ENCODE data around the gene RPL37A. TPM values are rescaled to one million over a fixed set of nuclear protein-coding genes. Genes with fewer than 3 reads are reported as not detected.

The RPL37A gene
- total and polyA plus RNA-seq, 2 of the 4 experiments (the other 2 are of a cell fraction) = 341 to 1,572 TPM

DNA sequence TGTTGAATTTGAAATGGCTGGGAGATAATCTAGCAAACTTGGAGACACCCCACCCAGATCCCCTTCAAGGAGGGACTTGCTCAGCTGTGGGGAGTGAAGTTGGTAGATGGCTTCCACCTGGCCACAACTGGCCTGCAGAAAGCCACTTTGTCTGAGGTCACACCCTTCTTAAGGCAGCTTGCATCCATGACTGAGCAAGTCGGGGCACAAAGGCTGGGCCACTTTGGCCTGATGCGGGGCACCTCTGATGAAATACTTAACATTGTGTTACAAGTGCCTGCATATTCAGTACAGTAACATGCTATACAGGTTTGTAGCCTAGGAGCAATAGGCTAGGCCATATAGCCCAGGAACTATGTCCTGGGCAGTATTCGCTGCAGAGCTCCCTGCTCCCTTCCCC lies 13.4 kb upstream of the RPL37A start:
- H2AFZ ChIP-seq (replicated peaks; ENCODE audit: low read length, poor library complexity) = no peak overlapping the region
- CTCF ChIA-PET = no interaction called here
- intact Hi-C loops (cut with micrococcal nuclease) = no loop called here
- no peak overlapping the region for H3K9ac ChIP-seq (ENCODE audit: low read depth, low read length)
- no peaks in the 10 kb centered on the region for H3K27me3 ChIP-seq (ENCODE audit: control insufficient read depth, insufficient read depth, low read length)
- BruUV-seq (replicated peaks) = no TSS peak
- no peak overlapping the region for H3K18ac ChIP-seq (ENCODE audit: low read depth, low read length)
- no peak overlapping the region for H4K91ac ChIP-seq (ENCODE audit: insufficient read depth, low read depth, low read length)
- POLR2A ChIA-PET (ENCODE audit: unreplicated experiment) = no interaction called here
- no peak overlapping the region for H3K14ac ChIP-seq (replicated peaks; ENCODE audit: low read depth, low read length)
- no peak overlapping the region; a peak in 1 of 4 replicates for H4K8ac ChIP-seq (ENCODE audit: low read depth in 2 of 2, low read length in 2 of 2)
- WGBS, 2 experiments (ENCODE audit: extremely low coverage in 2 of 2, insufficient read length in 1 of 2) = 86% methylated on average over 1 of the region's 3 CpGs; no CpG with 5 or more reads in 1 of the 2 experiments
- H2AK5ac ChIP-seq (ENCODE audit: low read depth, low read length) = no peak overlapping the region
- H3K23ac ChIP-seq (ENCODE audit: low read depth, low read length) = no peak overlapping the region
- H2BK15ac ChIP-seq (ENCODE audit: low read depth, low read length) = no peak overlapping the region
- H3K36me3 ChIP-seq (ENCODE audit: control insufficient read depth, insufficient read depth, low read length) = peaks cover 7% of the 10 kb centered on the region
- no peak overlapping the region for H3K4me2 ChIP-seq (ENCODE audit: low read depth, low read length)
- H2AK9ac ChIP-seq (replicated peaks; ENCODE audit: low read depth, low read length, poor library complexity) = no peak overlapping the region
- DNase-seq = no peak
- H3K4ac ChIP-seq (ENCODE audit: low read depth, low read length) = no peak overlapping the region
- H4K20me1 ChIP-seq (ENCODE audit: insufficient read depth, low read length) = no peaks in the 10 kb centered on the region
- no peak overlapping the region for H2BK5ac ChIP-seq (ENCODE audit: low read depth, low read length, poor library complexity, severe bottlenecking)
- H3K4me3 ChIP-seq (ENCODE audit: insufficient read depth, low read depth, low read length) = no peak overlapping the region
- TF ChIP-seq MAFK (IDR thresholded peaks at IDR 0.05; ENCODE audit: low read depth, low read length) = no peak
- TF ChIP-seq MAZ (IDR thresholded peaks at IDR 0.05; ENCODE audit: borderline replicate concordance, low read depth, low read length) = no peak
- no peak for TF ChIP-seq RAD21 (IDR thresholded peaks at IDR 0.05; ENCODE audit: low read length)
- no peak for TF ChIP-seq FOS (IDR thresholded peaks at IDR 0.05; ENCODE audit: low read depth, low read length)
- no peak for TF ChIP-seq NFE2L2 (IDR thresholded peaks at IDR 0.05; ENCODE audit: low read depth, low read length)
- no peak for TF ChIP-seq BHLHE40 (IDR thresholded peaks at IDR 0.05; ENCODE audit: low read depth, low read length)
- no peak for TF ChIP-seq SMC3 (IDR thresholded peaks at IDR 0.05; ENCODE audit: low read depth, low read length)
- no peak for TF ChIP-seq CEBPB (IDR thresholded peaks at IDR 0.05; ENCODE audit: low read depth, low read length)
- no peak for TF ChIP-seq POLR2A (IDR thresholded peaks at IDR 0.05; ENCODE audit: low read depth, low read length)
- TF ChIP-seq RCOR1 (IDR thresholded peaks at IDR 0.05; ENCODE audit: insufficient replicate concordance, low read length) = no peak
- no peak for TF ChIP-seq CHD1 (IDR thresholded peaks at IDR 0.05; ENCODE audit: low read depth, low read length)
- no peak for TF ChIP-seq MXI1 (IDR thresholded peaks at IDR 0.05; ENCODE audit: borderline replicate concordance, low read depth, low read length)
- TF ChIP-seq RFX5 (IDR thresholded peaks at IDR 0.05; ENCODE audit: low read depth, low read length) = no peak
- TF ChIP-seq, protein P1, sequence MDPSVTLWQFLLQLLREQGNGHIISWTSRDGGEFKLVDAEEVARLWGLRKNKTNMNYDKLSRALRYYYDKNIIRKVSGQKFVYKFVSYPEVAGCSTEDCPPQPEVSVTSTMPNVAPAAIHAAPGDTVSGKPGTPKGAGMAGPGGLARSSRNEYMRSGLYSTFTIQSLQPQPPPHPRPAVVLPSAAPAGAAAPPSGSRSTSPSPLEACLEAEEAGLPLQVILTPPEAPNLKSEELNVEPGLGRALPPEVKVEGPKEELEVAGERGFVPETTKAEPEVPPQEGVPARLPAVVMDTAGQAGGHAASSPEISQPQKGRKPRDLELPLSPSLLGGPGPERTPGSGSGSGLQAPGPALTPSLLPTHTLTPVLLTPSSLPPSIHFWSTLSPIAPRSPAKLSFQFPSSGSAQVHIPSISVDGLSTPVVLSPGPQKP (IDR thresholded peaks at IDR 0.05; ENCODE audit: borderline replicate concordance, low read depth, low read length) = no peak
- TF ChIP-seq, protein P2, sequence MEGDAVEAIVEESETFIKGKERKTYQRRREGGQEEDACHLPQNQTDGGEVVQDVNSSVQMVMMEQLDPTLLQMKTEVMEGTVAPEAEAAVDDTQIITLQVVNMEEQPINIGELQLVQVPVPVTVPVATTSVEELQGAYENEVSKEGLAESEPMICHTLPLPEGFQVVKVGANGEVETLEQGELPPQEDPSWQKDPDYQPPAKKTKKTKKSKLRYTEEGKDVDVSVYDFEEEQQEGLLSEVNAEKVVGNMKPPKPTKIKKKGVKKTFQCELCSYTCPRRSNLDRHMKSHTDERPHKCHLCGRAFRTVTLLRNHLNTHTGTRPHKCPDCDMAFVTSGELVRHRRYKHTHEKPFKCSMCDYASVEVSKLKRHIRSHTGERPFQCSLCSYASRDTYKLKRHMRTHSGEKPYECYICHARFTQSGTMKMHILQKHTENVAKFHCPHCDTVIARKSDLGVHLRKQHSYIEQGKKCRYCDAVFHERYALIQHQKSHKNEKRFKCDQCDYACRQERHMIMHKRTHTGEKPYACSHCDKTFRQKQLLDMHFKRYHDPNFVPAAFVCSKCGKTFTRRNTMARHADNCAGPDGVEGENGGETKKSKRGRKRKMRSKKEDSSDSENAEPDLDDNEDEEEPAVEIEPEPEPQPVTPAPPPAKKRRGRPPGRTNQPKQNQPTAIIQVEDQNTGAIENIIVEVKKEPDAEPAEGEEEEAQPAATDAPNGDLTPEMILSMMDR (conservative IDR thresholded peaks at IDR 0.05; ENCODE audit: low read depth, low read length) = no peak
- no peak overlapping the region for H3K27ac ChIP-seq (ENCODE audit: insufficient read depth, low read length)
- peaks cover 3% of the 10 kb centered on the region for H3K4me1 ChIP-seq (ENCODE audit: control insufficient read depth, insufficient read depth, low read length)
- H2BK20ac ChIP-seq (ENCODE audit: low read depth, low read length) = no peak overlapping the region
- no peaks in the 10 kb centered on the region for H3K9me3 ChIP-seq (ENCODE audit: control insufficient read depth, insufficient read depth, low read length)
- in situ Hi-C loops (cut with MboI; ENCODE audit: low sequenced_read_pairs) = no loop called here
- no peak for ATAC-seq (ENCODE audit: low read depth)
- 0 out of 2 replicates have a peak, but pooled peaks cover 5% of the 10 kb centered on the region for H3K9me1 ChIP-seq (ENCODE audit: insufficient read depth, low read length)
- H2BK120ac ChIP-seq (ENCODE audit: low read depth, low read length) = no peak overlapping the region
- dilution Hi-C loops (cut with HindIII; ENCODE audit: low sequenced_read_pairs, unreplicated experiment) = no loop called here
- no peak overlapping the region for H4K5ac ChIP-seq (ENCODE audit: low read depth, low read length)
- no peak overlapping the region for H3K56ac ChIP-seq (ENCODE audit: extremely low read depth, insufficient read depth, low read length)
- H3K79me1 ChIP-seq (ENCODE audit: low read depth in 1 of 2, low read length in 2 of 2) = peaks cover 0 to 4% of the 10 kb centered on the region in 2 experiments; a peak in 1 of 4 replicates

Measured in IMR-90 (cell line).